HG03378 (cell line): Measurements from ENCODE around the gene KHDC1L.
"Not testable (repeated sequence)": the region's sequence is repeated elsewhere in the genome, so short reads cannot be mapped to it uniquely, and the experiment has no call there.

Source experiments
- ATAC-seq: cut with Tn5 transposase; IDR thresholded peaks from one replicate; pipeline ENCODE4 v1.9.1; 2021; ENCODE audit warnings: mild to moderate bottlenecking, moderate library complexity; ENCODE audit not compliant: unreplicated experiment

The KHDC1L gene

DNA sequence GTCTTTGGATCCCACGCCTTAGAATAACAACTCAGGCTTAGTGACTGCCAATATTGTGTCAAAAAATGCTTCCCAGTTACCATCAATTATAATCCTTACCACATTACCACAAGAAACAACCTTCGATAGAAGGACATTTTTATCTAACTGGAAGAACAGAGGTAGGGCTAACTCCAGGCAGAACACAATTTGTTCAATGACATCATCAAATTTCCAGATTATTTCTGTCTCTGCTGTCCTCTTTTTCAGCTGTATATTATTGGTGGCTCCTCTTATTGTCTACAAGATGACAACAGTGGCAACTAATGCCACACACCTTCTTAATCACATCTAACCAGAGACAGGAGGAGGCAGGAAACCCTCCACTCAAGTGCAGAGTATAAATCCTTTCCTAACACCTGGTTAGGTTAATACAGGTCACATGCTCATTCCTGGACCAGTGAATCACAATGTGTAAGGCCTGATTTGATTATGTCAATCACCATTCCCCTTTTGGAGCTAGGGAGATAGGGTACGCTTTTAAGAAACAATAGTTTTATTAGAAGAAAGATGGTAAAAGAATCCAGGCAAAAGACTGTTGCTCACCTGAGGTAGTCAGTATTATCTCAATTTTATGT, 18.0 kb downstream of the KHDC1L start:
- ATAC-seq = no peak

GRCh38 chr6:73204252-73204651, 21.0 kb downstream of the KHDC1L start:
- ATAC-seq = no peak

DNA sequence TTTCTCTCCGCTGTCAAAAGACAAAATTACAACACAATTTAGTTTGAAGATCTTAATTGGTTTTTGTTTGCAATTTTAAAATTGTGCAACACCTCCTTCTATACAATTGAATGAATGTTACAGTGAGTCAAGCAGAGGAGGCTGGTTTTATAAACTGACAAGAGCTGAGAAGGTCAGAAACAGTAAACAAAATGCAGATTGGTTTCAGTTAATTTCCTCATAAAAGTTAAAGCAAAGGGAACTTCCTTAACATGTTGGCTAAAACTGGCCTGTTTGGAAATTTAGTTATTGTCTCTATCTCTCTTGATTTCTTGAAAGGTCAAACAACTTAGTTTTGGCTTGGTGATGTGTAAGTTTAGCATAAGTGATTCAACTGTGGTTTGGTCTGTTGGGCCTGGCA, 22.2 kb downstream of the KHDC1L start:
- ATAC-seq = no peak

DNA sequence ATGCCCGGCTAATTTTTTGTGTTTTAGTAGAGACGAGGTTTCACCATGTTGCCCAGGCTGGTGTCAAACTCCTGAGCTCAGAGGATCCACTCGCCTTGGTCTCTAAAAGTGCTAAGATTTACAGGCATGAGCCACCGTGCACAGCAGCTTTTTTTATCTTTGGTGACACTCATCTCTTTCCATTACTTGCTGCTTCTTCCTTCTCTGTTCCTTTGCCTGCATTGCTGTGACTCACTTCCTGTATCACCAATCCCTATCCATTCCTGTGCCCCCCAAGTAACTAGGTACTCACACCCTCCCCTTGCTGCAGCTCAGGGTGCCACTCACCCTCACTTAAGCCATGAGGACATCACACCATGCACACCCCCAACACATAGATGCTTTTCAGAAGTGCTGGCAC, 24.6 kb downstream of the KHDC1L start:
- no peak for ATAC-seq

DNA sequence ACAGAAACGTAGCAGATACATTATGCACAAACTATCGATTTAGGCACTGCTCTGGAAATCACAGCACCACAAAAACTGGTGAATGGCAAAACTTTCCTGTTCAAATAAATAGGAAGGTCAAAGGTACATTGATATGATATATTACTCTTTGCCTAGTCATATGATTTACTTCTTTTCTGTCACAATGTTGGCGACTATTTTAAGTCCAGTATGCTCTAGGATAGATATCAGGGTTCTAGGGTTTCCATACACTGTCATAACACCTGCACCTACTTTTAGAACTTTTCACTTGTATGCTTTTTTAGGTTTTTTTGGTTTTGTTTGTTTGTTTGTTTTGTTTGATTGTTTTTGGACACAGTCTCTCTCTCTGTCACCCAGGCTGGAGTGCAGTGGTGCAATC, 25.0 kb downstream of the KHDC1L start:
- no peak for ATAC-seq

DNA sequence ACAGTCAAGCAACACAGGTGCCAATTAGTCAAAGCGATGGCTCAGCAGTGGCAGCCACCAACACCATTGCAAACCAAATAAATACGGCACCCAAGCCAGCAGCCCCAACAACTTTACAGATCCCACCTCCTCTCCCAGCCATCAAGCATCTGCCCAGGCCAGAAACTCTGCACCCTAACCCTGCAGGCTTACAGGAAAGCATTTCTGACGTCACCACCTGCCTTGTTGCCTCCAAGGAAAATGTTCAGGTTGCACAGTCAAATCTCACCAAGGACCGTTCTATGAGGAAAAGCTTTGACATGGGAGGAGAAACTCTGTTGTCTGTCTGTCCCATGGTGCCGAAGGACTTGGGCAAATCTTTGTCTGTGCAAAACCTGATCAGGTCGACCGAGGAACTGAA, 30.6 kb downstream of the KHDC1L start:
- ATAC-seq = no peak

GRCh38 chr6:73193302-73193701, 32.0 kb downstream of the KHDC1L start:
- ATAC-seq = not testable (repeated sequence)

DNA sequence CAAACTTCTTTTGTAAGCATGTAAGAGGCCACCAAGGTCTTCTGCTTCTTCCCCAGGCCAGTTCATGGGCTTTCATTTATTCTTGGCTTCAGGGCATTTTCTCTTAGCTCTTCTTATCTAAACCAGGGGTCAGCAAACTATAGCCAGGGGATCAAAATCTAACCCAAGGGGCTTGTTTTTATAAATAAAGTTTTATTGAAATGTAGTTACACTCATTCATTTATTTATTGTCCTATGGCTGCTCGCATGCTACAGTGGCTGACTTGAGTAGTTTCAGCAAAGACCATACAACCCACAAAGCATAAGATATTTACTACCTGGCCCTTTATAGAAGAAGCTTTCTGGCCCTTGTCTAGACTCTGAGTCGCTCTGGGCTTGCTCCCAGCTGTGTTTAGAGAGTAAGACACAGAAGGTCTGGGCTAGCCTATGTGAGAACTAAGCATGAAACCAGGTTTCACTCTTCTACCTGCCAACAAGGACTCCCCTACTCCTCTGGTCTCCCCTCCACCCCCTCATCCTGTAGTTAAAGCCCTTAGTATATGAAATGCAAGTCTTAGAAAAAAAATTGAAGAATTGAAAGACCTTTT, 43.2 kb downstream of the KHDC1L start:
- no peak for ATAC-seq

- peak; percentile 89 for ATAC-seq
Observed at GRCh38 chr6:73180763-73181619, 44.3 kb downstream of the KHDC1L start.

GRCh38 chr6:73180076-73180738, 45.1 kb downstream of the KHDC1L start:
- ATAC-seq = no peak

GRCh38 chr6:73177221-73177944, 47.9 kb downstream of the KHDC1L start:
- peak; percentile 66 for ATAC-seq

- ATAC-seq = no peak
Observed at GRCh38 chr6:73176057-73176456, 49.2 kb downstream of the KHDC1L start.

DNA sequence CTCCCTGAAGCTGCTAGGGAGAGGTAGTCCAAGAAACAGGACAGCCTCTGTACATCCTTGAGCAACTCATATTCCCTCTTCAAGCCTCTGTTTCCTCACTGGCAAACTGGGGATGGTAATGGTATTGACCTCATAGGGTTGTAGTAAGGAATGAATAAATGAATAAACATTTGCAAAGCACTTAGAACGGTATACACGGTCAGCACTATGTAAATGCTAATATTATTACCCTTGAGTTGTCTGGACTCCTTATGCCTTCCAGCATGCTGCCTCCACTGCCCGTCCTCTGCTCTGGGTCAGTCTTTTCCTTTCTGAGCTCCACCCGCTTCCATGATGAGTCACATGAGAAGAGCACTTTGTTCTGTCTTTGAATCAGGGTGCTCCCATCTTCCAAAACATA, 50.6 kb downstream of the KHDC1L start:
- ATAC-seq = no peak
